C4-2B (cell line): Measurements from ENCODE around the gene PAK1.

ENCODE experiments used
- H3K27ac ChIP-seq: fragments of 450-650 bp; 2 replicates; pipeline ENCODE4 v1.5.1; 2017
- ZFX ChIP-seq: fragments of 450-650 bp; IDR thresholded peaks from 2 replicates; pipeline ENCODE4 v1.6.1; 2017
- TF ChIP-seq, protein P1 (sequence below): fragments of 450-650 bp; conservative IDR thresholded peaks from 2 replicates; pipeline ENCODE4 v1.5.1; 2017; ENCODE audit warnings: mild to moderate bottlenecking

The PAK1 gene

GRCh38 chr11:77407613-77408012 lies 66.3 kb downstream of the PAK1 start:
- TF ChIP-seq, protein P1, sequence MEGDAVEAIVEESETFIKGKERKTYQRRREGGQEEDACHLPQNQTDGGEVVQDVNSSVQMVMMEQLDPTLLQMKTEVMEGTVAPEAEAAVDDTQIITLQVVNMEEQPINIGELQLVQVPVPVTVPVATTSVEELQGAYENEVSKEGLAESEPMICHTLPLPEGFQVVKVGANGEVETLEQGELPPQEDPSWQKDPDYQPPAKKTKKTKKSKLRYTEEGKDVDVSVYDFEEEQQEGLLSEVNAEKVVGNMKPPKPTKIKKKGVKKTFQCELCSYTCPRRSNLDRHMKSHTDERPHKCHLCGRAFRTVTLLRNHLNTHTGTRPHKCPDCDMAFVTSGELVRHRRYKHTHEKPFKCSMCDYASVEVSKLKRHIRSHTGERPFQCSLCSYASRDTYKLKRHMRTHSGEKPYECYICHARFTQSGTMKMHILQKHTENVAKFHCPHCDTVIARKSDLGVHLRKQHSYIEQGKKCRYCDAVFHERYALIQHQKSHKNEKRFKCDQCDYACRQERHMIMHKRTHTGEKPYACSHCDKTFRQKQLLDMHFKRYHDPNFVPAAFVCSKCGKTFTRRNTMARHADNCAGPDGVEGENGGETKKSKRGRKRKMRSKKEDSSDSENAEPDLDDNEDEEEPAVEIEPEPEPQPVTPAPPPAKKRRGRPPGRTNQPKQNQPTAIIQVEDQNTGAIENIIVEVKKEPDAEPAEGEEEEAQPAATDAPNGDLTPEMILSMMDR, result no peak
- TF ChIP-seq ZFX, result no peak
- peak overlapping the region; percentile 12; the same call in 1 of the 2 replicates for H3K27ac ChIP-seq

DNA sequence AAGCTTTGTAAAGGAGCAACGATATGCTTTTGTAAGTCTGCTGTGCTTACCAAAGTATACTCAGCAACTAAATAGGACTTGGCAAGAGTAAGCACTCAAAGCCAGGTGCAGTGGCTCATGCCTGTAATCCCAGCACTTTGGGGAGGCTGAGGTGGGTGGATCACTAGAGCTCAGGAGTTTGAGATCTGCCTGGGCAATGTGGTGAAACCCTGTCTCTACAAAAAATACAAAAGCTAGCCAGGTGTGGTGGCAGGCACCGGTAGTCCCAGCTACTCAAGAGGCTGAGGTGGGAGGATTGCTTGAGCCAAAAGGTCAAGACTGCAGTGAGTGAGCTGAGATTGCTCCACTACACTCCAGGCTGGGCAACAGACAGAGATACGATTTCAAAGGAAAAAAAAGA lies 67.5 kb downstream of the PAK1 start:
- H3K27ac ChIP-seq, result no peak overlapping the region
- TF ChIP-seq, protein P1, result no peak
- no peak for TF ChIP-seq ZFX

GRCh38 chr11:77403211-77403610 lies 70.7 kb downstream of the PAK1 start:
- no peak for TF ChIP-seq ZFX
- TF ChIP-seq, protein P1, result no peak
- no peak overlapping the region for H3K27ac ChIP-seq

DNA sequence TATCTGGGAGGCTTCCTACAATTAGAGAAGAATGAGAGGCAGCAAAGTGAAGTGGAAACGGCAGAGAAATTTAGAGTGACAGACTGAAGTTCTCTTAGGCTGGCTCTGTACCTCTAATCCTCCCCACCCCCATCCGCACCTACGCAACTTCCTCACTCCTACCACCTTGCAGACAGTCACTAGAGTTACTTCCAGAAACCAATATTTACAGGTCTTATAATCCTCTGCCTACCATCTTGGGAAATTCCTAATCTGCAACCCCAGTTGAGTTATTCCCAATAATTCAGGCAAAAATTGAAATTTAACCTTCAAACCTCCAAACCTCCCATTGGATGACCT lies 71.7 kb downstream of the PAK1 start:
- peak overlapping the region; percentile 28; the same call in 1 of the 2 replicates for H3K27ac ChIP-seq

DNA sequence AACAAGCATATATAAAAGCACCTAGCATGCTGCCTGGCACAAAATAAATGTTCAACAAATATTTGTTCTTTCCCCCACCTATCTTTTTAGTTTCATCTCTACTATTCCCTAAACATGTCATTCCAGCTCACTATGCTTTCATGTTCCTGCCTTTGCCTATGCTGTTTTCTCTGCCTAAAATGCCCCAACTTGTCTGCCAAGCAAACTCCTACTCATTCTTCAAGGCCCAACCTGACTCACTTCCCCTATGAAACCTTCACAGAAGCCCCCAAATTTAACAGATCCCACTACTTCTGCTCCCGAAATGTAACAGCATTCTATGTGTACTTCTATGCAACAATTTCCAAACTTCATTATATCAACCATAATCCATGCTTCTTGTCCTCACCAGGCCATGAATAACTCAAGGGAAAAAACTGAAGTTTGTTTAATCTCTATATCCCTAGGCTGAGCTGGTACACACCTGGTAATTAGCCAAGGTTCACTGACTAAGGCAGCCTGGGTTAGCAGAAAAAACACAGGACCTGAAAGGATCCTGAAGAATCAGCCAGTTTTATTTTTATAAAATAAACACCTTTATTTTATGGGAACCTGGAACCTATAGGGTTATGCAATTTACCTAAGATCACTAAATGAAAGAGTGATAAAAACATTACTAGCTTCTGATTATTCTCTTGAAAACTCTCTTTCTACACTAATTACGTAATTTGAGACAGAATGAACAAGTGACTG lies 72.2 kb downstream of the PAK1 start:
- peak overlapping the region; percentile 48; the same call in 1 of the 2 replicates for H3K27ac ChIP-seq
- no peak for TF ChIP-seq ZFX
- TF ChIP-seq, protein P1, result no peak

More for the DNA sequence above, 71.7 kb downstream of the PAK1 start:
- TF ChIP-seq, protein P1, result no peak
- TF ChIP-seq ZFX, result no peak

GRCh38 chr11:77400775-77401449 lies 73.0 kb downstream of the PAK1 start:
- TF ChIP-seq, protein P1, result peak; percentile 30
- no peak for TF ChIP-seq ZFX
- H3K27ac ChIP-seq, result peak overlapping the region; percentile 48; the same call in 1 of the 2 replicates

GRCh38 chr11:77400271-77400670 lies 73.6 kb downstream of the PAK1 start:
- no peak overlapping the region for H3K27ac ChIP-seq
- TF ChIP-seq, protein P1, result no peak
- no peak for TF ChIP-seq ZFX
